Sciatic nerve (tissue), 2 donors: ENCODE data around the gene DNAH8. TPM values are rescaled to one million over a fixed set of nuclear protein-coding genes. Genes with fewer than 3 reads are reported as not detected.

Experiments used
- ATAC-seq: fragments of 200-7000 bp; cut with Tn5 transposase; one replicate; pipeline ENCODE4 v1.9.1; 2020; ENCODE audit warnings: mild to moderate bottlenecking, moderate library complexity
- DNase-seq: peaks from one replicate; pipeline ENCODE4 v3.0.0-alpha.2; 2020; ENCODE audit warnings: low spot score
- intact Hi-C: fragments of 100-400 bp; cut with DNase I; formaldehyde crosslinking; loops from one replicate; pipeline ENCODE4 v1.14.2; 2022
- total RNA-seq: library from RNA; stranded (reverse); fragmentation: NEBNext Ultra II Directional; extraction: Animal tissue kit (Norgen Biotek cat#: 25700); gene quantifications from one replicate; pipeline ENCODE4 v1.2.1, GENCODE V29; 2021
- donor health status: DM: no; HTN: no; CAD: no.
- donor health status: DM: no; HTN: no; CAD: no.

The DNAH8 gene
- total RNA-seq, 1 donor from 2014 or later, result 0.13 TPM

GRCh38 chr6:38736951-38737350 is 21.8 kb downstream of the DNAH8 start:
- ATAC-seq, result no peak
- intact Hi-C loops, result no loop called here
- DNase-seq, result no peak

GRCh38 chr6:38738261-38738660 is 23.1 kb downstream of the DNAH8 start:
- intact Hi-C loops, result no loop called here
- ATAC-seq, result no peak
- DNase-seq, result no peak

GRCh38 chr6:38739532-38739931 is 24.4 kb downstream of the DNAH8 start:
- intact Hi-C loops, result no loop called here
- DNase-seq, result no peak
- no peak for ATAC-seq

GRCh38 chr6:38749473-38749872 is 34.4 kb downstream of the DNAH8 start:
- ATAC-seq (no peak), DNase-seq (no peak)
- intact Hi-C loops, result no loop called here

- intact Hi-C loops, result no loop called here
- no peak for ATAC-seq
- DNase-seq, result no peak
These were observed 36.0 kb downstream of the DNAH8 start for GRCh38 chr6:38750968-38751615.

GRCh38 chr6:38753707-38754106 is 38.6 kb downstream of the DNAH8 start:
- intact Hi-C loops, result no loop called here
- DNase-seq (no peak), ATAC-seq (no peak)

GRCh38 chr6:38755207-38755606 is 40.1 kb downstream of the DNAH8 start:
- intact Hi-C loops, result no loop called here
- no peak for DNase-seq
- ATAC-seq, result no peak

GRCh38 chr6:38755874-38756273 is 40.8 kb downstream of the DNAH8 start:
- ATAC-seq, result no peak
- DNase-seq, result no peak
- intact Hi-C loops, result no loop called here

GRCh38 chr6:38760097-38760496 is 45.0 kb downstream of the DNAH8 start:
- ATAC-seq, result no peak
- intact Hi-C loops, result no loop called here

GRCh38 chr6:38762848-38763247 is 47.7 kb downstream of the DNAH8 start:
- DNase-seq (no peak), ATAC-seq (no peak)
- intact Hi-C loops, result no loop called here

More at GRCh38 chr6:38760097-38760496, 45.0 kb downstream of the DNAH8 start:
- no peak for DNase-seq

GRCh38 chr6:38767560-38767959 is 52.4 kb downstream of the DNAH8 start:
- no peak for ATAC-seq
- intact Hi-C loops, result no loop called here

GRCh38 chr6:38773338-38773737 is 58.2 kb downstream of the DNAH8 start:
- intact Hi-C loops, result no loop called here
- ATAC-seq (no peak), DNase-seq (no peak)

More at GRCh38 chr6:38767560-38767959, 52.4 kb downstream of the DNAH8 start:
- DNase-seq, result no peak

- intact Hi-C loops, result no loop called here
- no peak for ATAC-seq
These were observed 60.0 kb downstream of the DNAH8 start for GRCh38 chr6:38774929-38775707.

GRCh38 chr6:38775870-38776269 is 60.8 kb downstream of the DNAH8 start:
- intact Hi-C loops, result no loop called here
- DNase-seq (no peak), ATAC-seq (no peak)

More at GRCh38 chr6:38774929-38775707, 60.0 kb downstream of the DNAH8 start:
- no peak for DNase-seq

GRCh38 chr6:38776515-38776914 is 61.4 kb downstream of the DNAH8 start:
- DNase-seq, result no peak
- intact Hi-C loops, result no loop called here
- no peak for ATAC-seq

GRCh38 chr6:38779310-38780062 is 64.4 kb downstream of the DNAH8 start:
- DNase-seq, result no peak
- ATAC-seq, result no peak
- intact Hi-C loops, result no loop called here

GRCh38 chr6:38782616-38783015 is 67.5 kb downstream of the DNAH8 start:
- DNase-seq, result no peak
- intact Hi-C loops, result no loop called here

GRCh38 chr6:38783443-38784228 is 68.5 kb downstream of the DNAH8 start:
- intact Hi-C loops, result no loop called here
- DNase-seq (no peak), ATAC-seq (no peak)

More at GRCh38 chr6:38782616-38783015, 67.5 kb downstream of the DNAH8 start:
- no peak for ATAC-seq
